ENCODE data around the gene UMPS. TPM values are rescaled to one million over a fixed set of nuclear protein-coding genes. Genes with fewer than 3 reads are reported as not detected.

UMPS gene
- total RNA-seq, 1 experiment from 2014 or later = 46.0 TPM

GRCh38 chr3:124779751-124780191, 49.5 kb downstream of the UMPS start:
- H3K9me3 ChIP-seq (ENCODE audit: control insufficient read depth, insufficient read depth, low read depth, low read length) = no peaks in the 10 kb centered on the region
- ATAC-seq (0 out of 2 replicates have a peak, but pooled peaks have one; percentile 11), DNase-seq (ENCODE audit: low read depth, low spot score) (no peak)
- ChIA-PET CTCF (interaction anchor here (0.8 to 1.0 kb wide), 2 partner anchors 19 to 370 kb away, joined by 5 to 8 read pairs; no protein-coding TSS in a partner anchor), POLR2A (interaction anchor here (0.7 kb wide), 1 partner anchor 576 kb away, joined by 3 read pairs; no protein-coding TSS in a partner anchor)
- intact Hi-C loops (cut with micrococcal nuclease; ENCODE audit: unreplicated experiment) (no loop called here), in situ Hi-C loops (cut with HindIII; ENCODE audit: low pct_unique_long_range_greater_than_20kb, low sequenced_read_pairs) (no loop called here)
- no peak overlapping the region for H3K4me3 ChIP-seq (ENCODE audit: low read depth in 2 of 2, low read length in 2 of 2)
- no peaks in the 10 kb centered on the region for H3K36me3 ChIP-seq (ENCODE audit: control insufficient read depth, insufficient read depth, low read length)
- TF ChIP-seq CTCF (IDR thresholded peaks at IDR 0.05) (no peak), POLR2AphosphoS5 (IDR thresholded peaks at IDR 0.05; ENCODE audit: low read depth, low read length) (no peak), TCF7L2 (IDR thresholded peaks at IDR 0.05; ENCODE audit: low read depth, low read length) (no peak), REST (IDR thresholded peaks at IDR 0.05; ENCODE audit: insufficient read depth in 1 of 2, low read depth in 2 of 2, low read length in 1 of 2) (no peak), SIN3A (IDR thresholded peaks at IDR 0.05; ENCODE audit: borderline replicate concordance, insufficient read depth, low read depth, low read length) (no peak)
- H3K27ac ChIP-seq (ENCODE audit: low read length) = no peak overlapping the region
- no peaks in the 10 kb centered on the region for H3K27me3 ChIP-seq (ENCODE audit: control insufficient read depth, insufficient read depth, low read length)
- no TSS peak for BruUV-seq (replicated peaks)
- H3K4me1 ChIP-seq (ENCODE audit: control insufficient read depth, insufficient read depth, low read length) = peaks cover 27% of the 10 kb centered on the region

- Histone ChIP-seq H3K27ac (ENCODE audit: low read length) (no peak overlapping the region; the same call in 1 of the 2 replicates), H3K9me3 (ENCODE audit: control insufficient read depth, insufficient read depth, low read depth, low read length) (no peaks in the 10 kb centered on the region), H3K4me3 (ENCODE audit: low read depth in 2 of 2, low read length in 2 of 2) (no peak overlapping the region), H3K4me1 (ENCODE audit: control insufficient read depth, insufficient read depth, low read length) (peaks cover 22% of the 10 kb centered on the region), H3K36me3 (ENCODE audit: control insufficient read depth, insufficient read depth, low read length) (no peaks in the 10 kb centered on the region), H3K27me3 (ENCODE audit: control insufficient read depth, insufficient read depth, low read length) (no peaks in the 10 kb centered on the region)
- BruUV-seq (replicated peaks) = no TSS peak
- DNase-seq (ENCODE audit: low read depth, low spot score) (no peak), ATAC-seq (peak; percentile 29)
- ChIA-PET CTCF (interaction anchor here (0.8 to 1.0 kb wide), 2 partner anchors 20 to 370 kb away, joined by 5 to 8 read pairs; no protein-coding TSS in a partner anchor), POLR2A (no interaction called here)
- in situ Hi-C loops (cut with HindIII; ENCODE audit: low pct_unique_long_range_greater_than_20kb, low sequenced_read_pairs) (no loop called here), intact Hi-C loops (cut with micrococcal nuclease; ENCODE audit: unreplicated experiment) (no loop called here)
- TF ChIP-seq SIN3A (IDR thresholded peaks at IDR 0.05; ENCODE audit: borderline replicate concordance, insufficient read depth, low read depth, low read length) = no peak
- TF ChIP-seq REST (IDR thresholded peaks at IDR 0.05; ENCODE audit: insufficient read depth in 1 of 2, low read depth in 2 of 2, low read length in 1 of 2) = no peak
- no peak for TF ChIP-seq TCF7L2 (IDR thresholded peaks at IDR 0.05; ENCODE audit: low read depth, low read length)
- no peak for TF ChIP-seq POLR2AphosphoS5 (IDR thresholded peaks at IDR 0.05; ENCODE audit: low read depth, low read length)
- TF ChIP-seq CTCF (IDR thresholded peaks at IDR 0.05) = no peak
Observed at GRCh38 chr3:124780356-124780755, 50.1 kb downstream of the UMPS start.
